GM13977 (cell line): ENCODE measurements around the gene HOXD12.

Experiments used
- DNase-seq: peaks from one replicate; pipeline ENCODE4 v3.0.0; 2012; ENCODE audit warnings: low spot score
- in situ Hi-C: fragments of 300-500 bp; cut with MboI; formaldehyde crosslinking; loops from one replicate; pipeline ENCODE4 v1.12.0; 2022; ENCODE audit warnings: low sequenced_read_pairs, low pct_unique_long_range_greater_than_20kb, mixed read lengths, inconsistent platforms; ENCODE audit not compliant: unreplicated experiment
- TF ChIP-seq, protein P1 (sequence below): IDR thresholded peaks from 2 replicates; pipeline ENCODE4 v1.5.1; 2012; ENCODE audit warnings: mild to moderate bottlenecking, control low read depth; ENCODE audit not compliant: insufficient read depth; ENCODE audit errors: extremely low read depth, missing control alignments

The HOXD12 gene

GRCh38 chr2:176137906-176138305, 38.3 kb downstream of the HOXD12 start:
- DNase-seq, result no peak
- in situ Hi-C loops, result loop anchor here (5.0 kb wide), 1 partner anchor 499 kb away; no protein-coding TSS in a partner anchor
- TF ChIP-seq, protein P1, sequence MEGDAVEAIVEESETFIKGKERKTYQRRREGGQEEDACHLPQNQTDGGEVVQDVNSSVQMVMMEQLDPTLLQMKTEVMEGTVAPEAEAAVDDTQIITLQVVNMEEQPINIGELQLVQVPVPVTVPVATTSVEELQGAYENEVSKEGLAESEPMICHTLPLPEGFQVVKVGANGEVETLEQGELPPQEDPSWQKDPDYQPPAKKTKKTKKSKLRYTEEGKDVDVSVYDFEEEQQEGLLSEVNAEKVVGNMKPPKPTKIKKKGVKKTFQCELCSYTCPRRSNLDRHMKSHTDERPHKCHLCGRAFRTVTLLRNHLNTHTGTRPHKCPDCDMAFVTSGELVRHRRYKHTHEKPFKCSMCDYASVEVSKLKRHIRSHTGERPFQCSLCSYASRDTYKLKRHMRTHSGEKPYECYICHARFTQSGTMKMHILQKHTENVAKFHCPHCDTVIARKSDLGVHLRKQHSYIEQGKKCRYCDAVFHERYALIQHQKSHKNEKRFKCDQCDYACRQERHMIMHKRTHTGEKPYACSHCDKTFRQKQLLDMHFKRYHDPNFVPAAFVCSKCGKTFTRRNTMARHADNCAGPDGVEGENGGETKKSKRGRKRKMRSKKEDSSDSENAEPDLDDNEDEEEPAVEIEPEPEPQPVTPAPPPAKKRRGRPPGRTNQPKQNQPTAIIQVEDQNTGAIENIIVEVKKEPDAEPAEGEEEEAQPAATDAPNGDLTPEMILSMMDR, result no peak

DNA sequence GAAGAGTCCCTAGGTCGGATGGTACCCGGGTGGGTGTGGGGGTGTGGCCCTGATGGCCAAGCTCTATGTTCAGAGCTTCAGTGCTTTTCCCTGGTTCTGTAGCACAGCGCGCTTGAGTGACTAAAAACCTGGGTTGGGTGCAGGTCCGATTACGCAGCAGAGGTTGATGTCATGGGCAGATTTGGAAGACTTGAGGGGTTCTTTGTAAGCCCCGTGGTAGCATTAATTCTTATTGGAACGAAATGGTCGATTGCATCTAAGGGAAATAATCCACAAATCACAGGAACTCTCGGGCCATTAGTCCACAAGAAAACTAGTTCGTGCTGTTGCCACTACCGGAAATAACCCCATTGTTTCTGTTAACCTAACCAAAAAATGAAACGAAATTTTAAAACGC, 38.9 kb downstream of the HOXD12 start:
- DNase-seq, result no peak
- in situ Hi-C loops, result loop anchor here (5.0 kb wide), 1 partner anchor 499 kb away; no protein-coding TSS in a partner anchor
- TF ChIP-seq, protein P1, result no peak

- in situ Hi-C loops, result loop anchor here (5.0 kb wide), 1 partner anchor 498 kb away; no protein-coding TSS in a partner anchor
- TF ChIP-seq, protein P1, result no peak
- no peak for DNase-seq
These were observed 39.5 kb downstream of the HOXD12 start for GRCh38 chr2:176138923-176139660.

DNA sequence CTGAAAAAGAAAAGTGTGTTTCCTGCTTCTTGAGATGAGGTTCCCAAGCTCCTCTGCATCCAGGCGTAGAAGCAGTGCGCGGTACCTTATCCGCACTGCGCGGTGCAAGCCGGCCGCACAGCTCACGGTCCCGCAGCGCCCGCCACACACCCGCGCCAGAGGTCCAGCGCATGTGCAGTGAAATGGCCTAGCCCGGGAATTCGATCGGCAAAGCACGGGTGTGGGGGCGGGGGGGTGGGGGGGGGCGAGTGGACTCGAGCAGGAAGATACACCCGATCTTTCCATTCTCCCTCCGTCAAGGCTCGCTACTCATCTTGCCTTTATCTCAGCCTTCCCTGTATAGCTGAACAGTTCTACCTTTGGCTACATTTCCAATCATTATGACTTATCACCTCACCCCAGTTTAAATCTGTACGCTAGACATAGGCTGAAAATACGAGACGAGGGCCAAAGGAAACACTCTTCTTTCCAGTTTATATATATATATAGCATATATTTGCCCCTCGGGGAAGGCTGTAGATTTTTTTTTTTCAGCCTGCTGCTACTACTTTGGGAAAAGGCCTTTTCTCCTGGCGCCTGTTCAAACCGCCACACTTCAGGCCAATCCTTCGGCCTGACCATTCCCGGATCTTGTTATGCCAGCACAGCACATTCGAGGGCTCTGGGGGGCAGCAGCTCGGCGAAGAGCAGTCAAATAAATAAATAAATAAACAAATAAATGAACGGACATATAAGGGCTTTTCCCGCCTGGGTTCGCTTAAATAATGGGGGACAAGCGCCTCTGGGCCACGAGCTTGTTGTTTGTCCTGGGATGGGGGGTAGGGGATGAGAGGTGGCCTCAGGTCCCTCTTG, 40.3 kb downstream of the HOXD12 start:
- no peak for DNase-seq
- in situ Hi-C loops, result loop anchor here (5.0 to 10.0 kb wide), 2 partner anchors 315 to 497 kb away; no protein-coding TSS in a partner anchor
- TF ChIP-seq, protein P1, result no peak

- peak; percentile 95 for DNase-seq
- in situ Hi-C loops, result loop anchor here (10.0 kb wide), 1 partner anchor 314 kb away; no protein-coding TSS in a partner anchor
These were observed 41.1 kb downstream of the HOXD12 start for GRCh38 chr2:176140513-176141317.

More at GRCh38 chr2:176140513-176141317, 41.1 kb downstream of the HOXD12 start:
- TF ChIP-seq, protein P1, result peak; percentile 99
